BJ (cell line): Measurements from ENCODE around the gene RPL12. TPM values are rescaled to one million over a fixed set of nuclear protein-coding genes. Genes with fewer than 3 reads are reported as not detected.

ENCODE experiments used
- CTCF ChIA-PET: fragments of 350-600 bp; formaldehyde crosslinking; extraction: SDS; loops from one replicate; lab custom pipeline; 2021; ENCODE audit warnings: antibody characterized with exemption, inconsistent platforms; lab: Yijun Ruan, JAX
- POLR2A ChIA-PET: fragments of 300-600 bp; sonication (Branson Sonifier 250); formaldehyde crosslinking; extraction: SDS; loops from one replicate; lab custom pipeline; 2021; ENCODE audit warnings: antibody characterized with exemption; lab: Charles Lee
- DNase-seq: peaks from one replicate; pipeline ENCODE4 v3.0.0-alpha.2; 2011; ENCODE audit warnings: low read depth
- H3K27me3 ChIP-seq: 2 replicates; pipeline ENCODE4 v1.6.0; 2011; ENCODE audit warnings: low read length; ENCODE audit not compliant: control insufficient read depth, insufficient read depth
- H3K36me3 ChIP-seq: 2 replicates; pipeline ENCODE4 v1.5.1; 2011; ENCODE audit warnings: low read length; ENCODE audit not compliant: control insufficient read depth, insufficient read depth
- H3K4me3 ChIP-seq: 2 replicates; pipeline ENCODE4 v1.5.1; 2011; ENCODE audit warnings: low read depth, mild to moderate bottlenecking, control low read depth, low read length
- CTCF ChIP-seq: IDR thresholded peaks from 2 replicates; pipeline ENCODE4 v1.5.1; 2011; ENCODE audit warnings: low read depth, mild to moderate bottlenecking, control low read depth, inconsistent platforms, low read length, moderate library complexity; ENCODE audit not compliant: insufficient read depth
- polyA plus RNA-seq: library from polyadenylated mRNA; depleted of rRNA; stranded (reverse); fragments of >200 nt; gene quantifications from 2 replicates; pipeline ENCODE4 v1.2.3, GENCODE V29; 2011

RPL12 gene
- polyA plus RNA-seq, 1 experiment: 2,343 TPM

- H3K4me3 ChIP-seq: no peak overlapping the region
- POLR2A ChIA-PET: no interaction called here
- CTCF ChIA-PET: no interaction called here
- H3K36me3 ChIP-seq: peaks cover 15% of the 10 kb centered on the region
- no peak for TF ChIP-seq CTCF
- H3K27me3 ChIP-seq: no peaks in the 10 kb centered on the region
- DNase-seq: no peak
Observed at GRCh38 chr9:127430415-127430814, 20.8 kb downstream of the RPL12 start.

GRCh38 chr9:127428348-127428747 lies 22.9 kb downstream of the RPL12 start:
- Histone ChIP-seq H3K27me3 (no peaks in the 10 kb centered on the region), H3K36me3 (peaks cover 4% of the 10 kb centered on the region), H3K4me3 (no peak overlapping the region)
- no peak for TF ChIP-seq CTCF
- ChIA-PET POLR2A (no interaction called here), CTCF (no interaction called here)
- no peak for DNase-seq

GRCh38 chr9:127426756-127427155 lies 24.4 kb downstream of the RPL12 start:
- ChIA-PET POLR2A (interaction anchor here (0.6 kb wide), 1 partner anchor 118 kb away, joined by 11 read pairs; no protein-coding TSS in a partner anchor), CTCF (no interaction called here)
- Histone ChIP-seq H3K36me3 (peaks cover 1% of the 10 kb centered on the region), H3K27me3 (no peaks in the 10 kb centered on the region), H3K4me3 (no peak overlapping the region)
- no peak for DNase-seq
- no peak for TF ChIP-seq CTCF

- H3K4me3 ChIP-seq: peak overlapping the region; percentile 83
- ChIA-PET CTCF (interaction anchor here (0.9 kb wide), 1 partner anchor 27 kb away, joined by 4 read pairs; no protein-coding TSS in a partner anchor), POLR2A (interaction anchor here (0.8 kb wide), 1 partner anchor 27 kb away, joined by 3 read pairs; the partner anchor contains the start of gene LRSAM1)
- peaks cover 1% of the 10 kb centered on the region for H3K36me3 ChIP-seq
- TF ChIP-seq CTCF: no peak
- no peak for DNase-seq
- no peaks in the 10 kb centered on the region for H3K27me3 ChIP-seq
Observed at GRCh38 chr9:127424676-127424999, 26.6 kb downstream of the RPL12 start.

GRCh38 chr9:127423934-127424675 lies 27.1 kb downstream of the RPL12 start, which contains the start of gene ZNF79:
TSS of gene ZNF79 (plus strand) at chr9:127424382. CDS start at chr9:127424788, 406 bp downstream.
- ChIA-PET CTCF (interaction anchor here (0.9 kb wide), 2 partner anchors 16 to 27 kb away, joined by 3 to 4 read pairs; no protein-coding TSS in a partner anchor), POLR2A (interaction anchor here (0.6 to 0.8 kb wide), 2 partner anchors 27 to 36 kb away, joined by 3 to 11 read pairs; partner anchors contain the start of gene LRSAM1)
- no peaks in the 10 kb centered on the region for H3K27me3 ChIP-seq

More at GRCh38 chr9:127423934-127424675, 27.1 kb downstream of the RPL12 start, which contains the start of gene ZNF79:
- peak; percentile 56 for DNase-seq
- peak within 1 kb of the TSS; percentile 83 for H3K4me3 ChIP-seq
- peaks cover 1% of the 10 kb centered on the region for H3K36me3 ChIP-seq
- TF ChIP-seq CTCF: no peak
